Duodenal mucosa (tissue), 2 donors: ENCODE measurements around the gene MMP28.

Source experiments
- H3K27ac ChIP-seq: one replicate; pipeline ENCODE4 v1.7.0; 2013; ENCODE audit warnings: low read depth, low read length
- H3K27me3 ChIP-seq, 2 donors: one replicate each; pipeline ENCODE4 v1.7.0; 2013; ENCODE audit warnings: low read length in 2 of 2, control low read depth in 1 of 2; ENCODE audit not compliant: insufficient read depth in 2 of 2, control insufficient read depth in 1 of 2
- H3K36me3 ChIP-seq, 2 donors: one replicate each; pipeline ENCODE4 v1.7.0; 2013; ENCODE audit warnings: low read length in 2 of 2, control low read depth in 1 of 2; ENCODE audit not compliant: insufficient read depth in 2 of 2, control insufficient read depth in 1 of 2
- H3K4me1 ChIP-seq, 2 donors: one replicate each; pipeline ENCODE4 v1.7.0; 2013; ENCODE audit warnings: low read length in 2 of 2, control low read depth in 1 of 2; ENCODE audit not compliant: insufficient read depth in 2 of 2, control insufficient read depth in 1 of 2
- H3K4me3 ChIP-seq, 2 donors: one replicate each; pipeline ENCODE4 v1.7.0; 2013; ENCODE audit warnings: low read length in 2 of 2, low read depth in 1 of 2
- H3K9ac ChIP-seq, 2 donors: one replicate each; pipeline ENCODE4 v1.7.0; 2013; ENCODE audit warnings: low read length in 2 of 2, low read depth in 1 of 2
- H3K9me3 ChIP-seq, 2 donors: one replicate each; pipeline ENCODE4 v1.7.0; 2013; ENCODE audit warnings: low read length in 2 of 2, control low read depth in 1 of 2; ENCODE audit not compliant: control insufficient read depth in 1 of 2

The MMP28 gene

GRCh38 chr17:35799942-35800341 lies 4.5 kb upstream of the MMP28 start:
- H3K9ac ChIP-seq = no peak overlapping the region
- peaks cover 11 to 13% of the 10 kb centered on the region in 2 donors for H3K4me1 ChIP-seq
- no peak overlapping the region for H3K4me3 ChIP-seq
- H3K9me3 ChIP-seq = no peaks in the 10 kb centered on the region
- H3K36me3 ChIP-seq = no peaks in the 10 kb centered on the region
- no peak overlapping the region for H3K27ac ChIP-seq
- peaks cover 6 to 9% of the 10 kb centered on the region in 2 donors for H3K27me3 ChIP-seq

- Histone ChIP-seq H3K4me1 (peaks cover 11 to 18% of the 10 kb centered on the region in 2 donors), H3K27me3 (peaks cover 15 to 16% of the 10 kb centered on the region in 2 donors), H3K27ac (no peak overlapping the region)
Measured at GRCh38 chr17:35797918-35798317, 2.5 kb upstream of the MMP28 start.

GRCh38 chr17:35797370-35797769 lies 1.9 kb upstream of the MMP28 start:
- no peak overlapping the region for H3K4me3 ChIP-seq
- H3K27ac ChIP-seq = no peak overlapping the region
- no peak overlapping the region for H3K9ac ChIP-seq
- no peaks in the 10 kb centered on the region for H3K36me3 ChIP-seq
- H3K9me3 ChIP-seq = no peaks in the 10 kb centered on the region
- peaks cover 11 to 18% of the 10 kb centered on the region in 2 donors for H3K4me1 ChIP-seq
- H3K27me3 ChIP-seq = peaks cover 15 to 16% of the 10 kb centered on the region in 2 donors

More at GRCh38 chr17:35797918-35798317, 2.5 kb upstream of the MMP28 start:
- Histone ChIP-seq H3K9me3 (no peaks in the 10 kb centered on the region), H3K9ac (no peak overlapping the region), H3K4me3 (no peak overlapping the region), H3K36me3 (no peaks in the 10 kb centered on the region)

- Histone ChIP-seq H3K27me3 (peaks cover 15 to 16% of the 10 kb centered on the region in 2 donors), H3K36me3 (no peaks in the 10 kb centered on the region), H3K27ac (no peak overlapping the region), H3K4me3 (no peak overlapping the region), H3K9ac (no peak overlapping the region), H3K9me3 (no peaks in the 10 kb centered on the region), H3K4me1 (peaks cover 11 to 18% of the 10 kb centered on the region in 2 donors)
Measured at GRCh38 chr17:35796942-35797341, 1.5 kb upstream of the MMP28 start.

- Histone ChIP-seq H3K27me3 (peaks cover 15 to 16% of the 10 kb centered on the region in 2 donors), H3K4me3 (peak overlapping the region; percentile 76 to 83), H3K4me1 (peaks cover 8 to 20% of the 10 kb centered on the region in 2 donors), H3K9me3 (no peaks in the 10 kb centered on the region), H3K36me3 (no peaks in the 10 kb centered on the region), H3K27ac (no peak overlapping the region), H3K9ac (peak overlapping the region in 1 of 2 donors; percentile 66)
Measured at GRCh38 chr17:35795871-35796265, 427 bp upstream of the MMP28 start.

GRCh38 chr17:35793257-35793656 lies 2.2 kb downstream of the MMP28 start:
- no peak overlapping the region for H3K27ac ChIP-seq
- no peak overlapping the region for H3K9ac ChIP-seq
- H3K4me3 ChIP-seq = no peak overlapping the region

GRCh38 chr17:35791681-35792350 lies 3.6 kb downstream of the MMP28 start:
- H3K27me3 ChIP-seq = peaks cover 10 to 12% of the 10 kb centered on the region in 2 donors
- H3K9me3 ChIP-seq = no peaks in the 10 kb centered on the region
- no peak overlapping the region for H3K9ac ChIP-seq
- peaks cover 27 to 32% of the 10 kb centered on the region in 2 donors for H3K4me1 ChIP-seq
- no peak overlapping the region for H3K4me3 ChIP-seq
- no peak overlapping the region for H3K27ac ChIP-seq
- H3K36me3 ChIP-seq = no peaks in the 10 kb centered on the region

More at GRCh38 chr17:35793257-35793656, 2.2 kb downstream of the MMP28 start:
- Histone ChIP-seq H3K27me3 (peaks cover 15 to 16% of the 10 kb centered on the region in 2 donors), H3K36me3 (no peaks in the 10 kb centered on the region), H3K9me3 (no peaks in the 10 kb centered on the region), H3K4me1 (peaks cover 17 to 22% of the 10 kb centered on the region in 2 donors)

- Histone ChIP-seq H3K9me3 (no peaks in the 10 kb centered on the region), H3K4me1 (peaks cover 29 to 36% of the 10 kb centered on the region in 2 donors), H3K9ac (no peak overlapping the region), H3K36me3 (no peaks in the 10 kb centered on the region), H3K27ac (no peak overlapping the region), H3K4me3 (no peak overlapping the region), H3K27me3 (peaks cover 10% of the 10 kb centered on the region in 2 donors)
Measured at GRCh38 chr17:35790841-35791240, 4.6 kb downstream of the MMP28 start.

GRCh38 chr17:35788477-35789368 lies 6.7 kb downstream of the MMP28 start:
- no peak overlapping the region for H3K9ac ChIP-seq

GRCh38 chr17:35786941-35787432 lies 8.5 kb downstream of the MMP28 start:
- Histone ChIP-seq H3K27ac (no peak overlapping the region), H3K9me3 (no peaks in the 10 kb centered on the region), H3K4me1 (peaks cover 37 to 58% of the 10 kb centered on the region in 2 donors), H3K36me3 (no peaks in the 10 kb centered on the region), H3K4me3 (no peak overlapping the region), H3K9ac (no peak overlapping the region), H3K27me3 (no peaks in the 10 kb centered on the region)

More at GRCh38 chr17:35788477-35789368, 6.7 kb downstream of the MMP28 start:
- H3K27ac ChIP-seq = no peak overlapping the region
- no peaks in the 10 kb centered on the region for H3K9me3 ChIP-seq
- no peaks in the 10 kb centered on the region for H3K36me3 ChIP-seq
- peaks cover 0 to 4% of the 10 kb centered on the region in 2 donors for H3K27me3 ChIP-seq
- no peak overlapping the region for H3K4me3 ChIP-seq
- peaks cover 37 to 44% of the 10 kb centered on the region in 2 donors for H3K4me1 ChIP-seq
